SK-N-MC (cell line): ENCODE measurements around the gene DIDO1.

ENCODE experiments used
- DNase-seq: peaks from one replicate; pipeline ENCODE4 v3.0.0-alpha.2; 2011; ENCODE audit warnings: low read depth, low spot score
- H3K27ac ChIP-seq: fragments of 200-600 bp; sonication (generic); 2 replicates; pipeline ENCODE4 v1.5.1; 2016; ENCODE audit warnings: mixed run types
- H3K36me3 ChIP-seq: fragments of 200-600 bp; sonication (generic); 2 replicates; pipeline ENCODE4 v1.6.1; 2017; ENCODE audit warnings: antibody characterized with exemption, low read length, mixed read lengths; ENCODE audit not compliant: insufficient read depth
- H3K4me3 ChIP-seq: fragments of 200-600 bp; sonication (generic); 2 replicates; pipeline ENCODE4 v1.5.1; 2016
- H3K9ac ChIP-seq: fragments of 200-600 bp; sonication (generic); 2 replicates; pipeline ENCODE4 v1.8.0; 2017; ENCODE audit warnings: mixed run types, mixed read lengths; ENCODE audit not compliant: insufficient read length
- H3K9me3 ChIP-seq: fragments of 200-600 bp; sonication (generic); 2 replicates; pipeline ENCODE4 v1.6.1; 2017; ENCODE audit warnings: low read depth, mild to moderate bottlenecking, antibody characterized with exemption, low read length, moderate library complexity, mixed read lengths
- EZH2 ChIP-seq: fragments of 200-600 bp; sonication (generic); IDR thresholded peaks from one replicate; pipeline ENCODE4 v1.6.1; 2017; ENCODE audit warnings: antibody characterized with exemption
- FOXP2 ChIP-seq: optimal IDR thresholded peaks from 2 replicates; pipeline ENCODE3; 2011; ENCODE audit warnings: mild to moderate bottlenecking, moderate library complexity; ENCODE audit not compliant: insufficient read depth; ENCODE audit errors: extremely low read length, control extremely low read depth
- POLR2AphosphoS5 ChIP-seq: IDR thresholded peaks from 2 replicates; pipeline ENCODE4 v1.6.1; 2012; ENCODE audit warnings: mild to moderate bottlenecking, low read depth, low read length, borderline replicate concordance

Gene DIDO1

DNA sequence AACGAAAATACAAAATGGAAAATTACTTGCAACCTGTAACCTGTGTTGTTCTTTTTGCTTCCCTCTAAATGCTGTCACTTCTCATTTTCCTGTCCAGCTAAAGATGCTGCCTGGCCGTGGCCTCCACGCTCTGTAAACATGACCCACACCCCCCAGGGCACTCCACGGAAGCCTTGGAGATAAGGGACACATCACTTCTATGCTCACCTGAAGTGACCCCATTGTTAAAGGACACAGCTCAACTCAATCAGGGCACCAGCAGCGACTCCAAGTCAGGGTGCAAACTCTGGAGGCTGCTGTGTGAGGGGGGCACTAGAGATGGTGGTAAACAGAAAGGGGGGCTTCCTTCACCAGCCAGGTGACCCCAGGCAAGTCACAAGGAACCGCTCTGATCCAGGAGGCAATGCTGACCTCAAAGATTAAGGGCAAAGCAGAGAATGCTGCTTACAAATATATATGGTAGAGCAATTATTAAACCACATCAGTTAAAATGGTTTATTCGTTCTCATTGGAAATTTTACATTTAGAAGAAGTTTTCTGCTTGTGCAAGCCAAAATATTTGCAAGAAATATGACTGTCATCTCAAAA, 13.2 kb downstream of the DIDO1 start:
- no peak overlapping the region for H3K4me3 ChIP-seq
- no peak for DNase-seq
- no peak overlapping the region for H3K9ac ChIP-seq
- no peaks in the 10 kb centered on the region for H3K9me3 ChIP-seq
- no peak overlapping the region for H3K27ac ChIP-seq
- TF ChIP-seq EZH2 = no peak
- TF ChIP-seq POLR2AphosphoS5 = no peak
- TF ChIP-seq FOXP2 = no peak
- H3K36me3 ChIP-seq = peaks cover 56% of the 10 kb centered on the region

DNA sequence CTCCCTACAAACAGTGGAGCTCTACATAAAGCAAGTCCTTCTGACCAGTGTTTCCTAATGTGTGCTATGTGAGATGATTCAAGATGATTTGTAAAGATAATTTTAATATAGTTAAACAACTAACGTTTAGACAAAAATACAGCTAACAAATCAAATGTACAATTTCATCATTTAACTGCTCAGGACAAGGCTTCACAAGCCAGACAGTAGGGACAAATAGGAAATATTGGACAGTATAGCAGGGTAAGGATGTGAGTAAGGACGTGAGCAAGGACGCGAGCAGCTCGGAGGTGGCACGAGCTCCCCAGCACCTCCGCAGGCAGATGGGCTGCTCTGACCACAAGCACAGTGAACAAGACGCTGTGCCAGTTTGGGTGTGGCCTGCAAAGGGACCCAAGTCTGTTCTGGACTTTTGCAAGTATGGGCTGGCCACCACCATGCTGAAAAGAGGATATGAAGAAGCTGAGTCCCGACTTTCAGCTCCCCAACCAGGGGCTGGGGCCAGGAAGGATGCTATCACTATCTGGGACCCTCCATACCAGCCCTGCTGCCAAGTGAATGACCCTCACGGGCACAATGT, 14.5 kb downstream of the DIDO1 start:
- Histone ChIP-seq H3K4me3 (no peak overlapping the region), H3K36me3 (peaks cover 70% of the 10 kb centered on the region), H3K9me3 (no peaks in the 10 kb centered on the region), H3K9ac (no peak overlapping the region), H3K27ac (no peak overlapping the region)
- no peak for TF ChIP-seq FOXP2
- no peak for TF ChIP-seq EZH2
- no peak for TF ChIP-seq POLR2AphosphoS5
- no peak for DNase-seq

DNA sequence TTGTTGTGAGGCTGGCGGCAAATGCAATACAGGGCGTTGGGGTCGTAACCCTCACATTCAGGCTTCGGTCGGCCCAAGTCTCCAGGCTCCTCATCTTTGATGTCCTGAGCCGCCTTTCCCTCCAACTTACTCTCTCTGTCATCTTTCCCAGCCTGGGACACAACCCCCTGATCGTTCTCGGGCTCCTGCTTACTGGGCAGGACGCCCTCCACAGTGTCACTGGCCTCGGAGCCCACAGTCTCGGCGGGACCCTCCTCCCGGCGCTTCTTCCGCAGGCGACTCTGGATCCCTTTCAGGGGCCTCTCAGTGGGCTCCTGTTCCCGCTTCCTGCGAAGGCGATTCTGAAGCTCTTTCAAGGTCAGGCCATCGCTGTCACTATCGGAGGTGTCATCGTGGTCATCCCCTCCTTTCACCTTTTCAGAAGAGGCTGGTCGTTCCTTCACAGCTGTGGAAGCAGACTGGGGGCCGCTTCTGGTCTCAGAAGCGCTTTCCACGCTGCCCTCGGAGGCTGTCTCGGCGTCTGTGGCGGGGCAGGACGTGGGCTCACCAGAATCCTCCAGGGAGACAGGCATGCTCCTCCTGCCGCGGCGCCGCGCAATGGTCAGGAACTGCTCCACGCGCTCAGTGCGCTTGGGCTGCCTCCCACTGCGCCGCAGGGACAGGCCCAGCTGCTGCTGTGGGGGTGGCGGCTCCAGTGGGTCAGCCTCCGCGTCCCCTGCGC, 15.4 kb downstream of the DIDO1 start:
- TF ChIP-seq EZH2 (no peak), FOXP2 (no peak)
- Histone ChIP-seq H3K27ac (no peak overlapping the region), H3K36me3 (peaks cover 78% of the 10 kb centered on the region)

DNA sequence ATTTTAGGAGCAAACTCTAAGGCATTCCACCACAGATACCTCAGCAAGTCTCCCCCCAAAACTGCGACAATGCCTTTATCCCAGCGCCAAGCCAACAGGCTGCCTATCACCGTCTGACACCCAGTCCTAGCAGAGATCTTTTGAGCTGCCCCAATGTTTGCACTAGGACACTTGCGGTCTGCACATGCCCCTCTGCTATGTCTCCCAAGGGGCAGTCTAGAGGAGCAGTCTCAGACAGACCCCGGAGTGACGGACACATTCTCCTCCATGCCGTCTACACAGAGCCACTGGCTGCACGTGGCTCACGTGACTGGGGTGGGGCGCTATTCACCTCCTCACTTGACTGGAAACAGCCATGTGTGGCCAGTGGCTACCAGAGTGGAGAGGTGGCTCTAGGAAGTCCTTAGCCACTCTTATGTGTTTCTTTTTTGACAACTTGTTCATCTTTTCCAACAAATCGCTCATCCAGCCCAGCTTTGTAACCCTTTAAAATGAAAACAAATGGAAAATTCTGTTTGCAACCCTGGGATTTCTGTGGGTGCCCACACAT, 16.0 kb downstream of the DIDO1 start:
- DNase-seq = no peak
- H3K9me3 ChIP-seq = no peaks in the 10 kb centered on the region
- no peak overlapping the region for H3K9ac ChIP-seq
- no peak overlapping the region for H3K27ac ChIP-seq
- H3K4me3 ChIP-seq = no peak overlapping the region
- peaks cover 85% of the 10 kb centered on the region for H3K36me3 ChIP-seq
- TF ChIP-seq EZH2 = no peak
- no peak for TF ChIP-seq FOXP2
- no peak for TF ChIP-seq POLR2AphosphoS5

More for the DNA sequence above, 15.4 kb downstream of the DIDO1 start:
- no peak overlapping the region for H3K9ac ChIP-seq
- DNase-seq = no peak
- H3K4me3 ChIP-seq = no peak overlapping the region
- no peaks in the 10 kb centered on the region for H3K9me3 ChIP-seq

DNA sequence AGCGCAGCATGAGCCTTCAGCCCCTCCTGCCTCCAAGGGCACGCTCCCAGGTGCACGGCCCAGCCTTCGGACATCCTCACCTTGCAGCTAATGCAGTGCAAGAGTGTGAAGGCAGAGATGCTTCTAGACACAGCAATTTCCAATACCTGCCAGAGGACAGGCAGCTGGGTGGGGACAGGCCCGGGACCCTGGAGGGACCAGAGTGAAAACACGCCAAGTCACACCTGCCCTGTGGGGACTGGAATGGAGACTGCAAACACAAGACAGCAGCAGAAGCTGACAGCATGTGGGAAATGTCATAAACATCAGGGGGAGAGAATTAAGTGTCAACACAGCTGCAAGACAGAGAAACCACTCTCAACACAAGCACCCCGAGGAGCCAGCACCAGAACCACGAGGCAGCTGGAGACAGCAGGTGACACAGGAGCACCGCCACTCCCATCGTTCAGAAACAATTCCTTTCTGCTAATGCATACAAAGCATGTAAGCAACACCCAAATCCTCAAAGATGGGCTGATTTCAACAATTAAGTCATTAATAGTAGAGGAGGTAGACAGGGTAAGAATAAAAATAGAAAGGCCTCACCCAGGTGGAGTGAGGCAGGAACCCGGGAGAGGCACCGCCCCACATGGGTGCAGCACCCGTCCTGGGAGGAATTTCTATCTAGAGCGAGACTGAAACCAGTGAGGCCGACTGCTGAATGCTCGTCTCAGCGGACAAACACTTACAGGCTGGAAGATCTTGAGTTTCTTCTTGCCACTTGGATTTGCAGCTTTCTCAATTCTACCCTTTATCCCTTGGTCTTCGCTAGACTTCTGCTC, 17.1 kb downstream of the DIDO1 start:
- Histone ChIP-seq H3K9ac (no peak overlapping the region), H3K4me3 (no peak overlapping the region), H3K36me3 (peaks cover 95% of the 10 kb centered on the region), H3K27ac (no peak overlapping the region), H3K9me3 (no peaks in the 10 kb centered on the region)
- TF ChIP-seq EZH2 (no peak), FOXP2 (no peak), POLR2AphosphoS5 (no peak)
- no peak for DNase-seq

DNA sequence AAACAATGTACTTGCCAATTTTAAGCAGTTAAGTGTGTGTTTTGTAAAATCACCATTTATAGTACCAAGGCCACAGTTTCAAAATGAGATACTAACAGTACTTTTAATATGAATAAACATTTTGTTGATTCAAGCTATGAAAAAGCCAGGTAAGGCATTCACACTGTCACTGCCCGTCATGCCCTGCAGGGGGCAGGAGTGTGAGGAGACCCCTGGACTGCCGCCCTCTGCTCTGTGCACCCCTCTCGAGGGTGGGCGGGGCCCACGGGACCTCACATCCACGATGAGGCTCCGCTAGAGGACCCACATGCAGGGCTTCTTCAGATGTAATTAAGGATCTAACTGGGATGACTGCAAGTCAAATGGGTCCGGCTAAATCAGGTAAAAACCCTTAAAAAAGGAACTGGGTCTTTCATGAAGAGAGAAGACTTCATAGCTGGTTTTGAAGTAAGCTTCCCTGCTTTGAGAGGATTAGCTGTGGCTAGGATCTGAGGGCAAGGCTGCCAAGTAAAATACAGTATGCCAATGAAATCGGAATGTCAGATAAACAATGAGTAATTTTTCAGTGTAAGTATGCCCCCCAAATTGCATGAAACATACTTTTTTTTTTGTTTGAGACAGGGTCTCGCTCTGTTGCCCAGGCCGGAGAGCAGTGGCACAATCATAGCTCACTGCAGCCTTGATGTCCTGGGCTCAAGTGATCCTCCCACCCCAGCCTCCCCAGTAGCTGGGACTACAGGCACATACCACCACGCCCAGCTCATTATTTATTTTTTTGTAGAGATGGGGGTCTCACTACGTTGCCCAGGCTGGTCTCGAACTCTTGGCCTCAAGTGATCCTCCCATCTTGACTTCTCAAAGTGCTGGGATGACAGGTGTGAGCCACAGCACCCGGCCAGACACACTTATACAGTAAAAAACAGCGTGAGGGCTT, 18.7 kb downstream of the DIDO1 start:
- no peak for DNase-seq
- Histone ChIP-seq H3K9me3 (no peaks in the 10 kb centered on the region), H3K36me3 (peaks cover 98% of the 10 kb centered on the region), H3K27ac (no peak overlapping the region), H3K9ac (no peak overlapping the region), H3K4me3 (no peak overlapping the region)
- no peak for TF ChIP-seq POLR2AphosphoS5
- TF ChIP-seq FOXP2 = no peak
- no peak for TF ChIP-seq EZH2

DNA sequence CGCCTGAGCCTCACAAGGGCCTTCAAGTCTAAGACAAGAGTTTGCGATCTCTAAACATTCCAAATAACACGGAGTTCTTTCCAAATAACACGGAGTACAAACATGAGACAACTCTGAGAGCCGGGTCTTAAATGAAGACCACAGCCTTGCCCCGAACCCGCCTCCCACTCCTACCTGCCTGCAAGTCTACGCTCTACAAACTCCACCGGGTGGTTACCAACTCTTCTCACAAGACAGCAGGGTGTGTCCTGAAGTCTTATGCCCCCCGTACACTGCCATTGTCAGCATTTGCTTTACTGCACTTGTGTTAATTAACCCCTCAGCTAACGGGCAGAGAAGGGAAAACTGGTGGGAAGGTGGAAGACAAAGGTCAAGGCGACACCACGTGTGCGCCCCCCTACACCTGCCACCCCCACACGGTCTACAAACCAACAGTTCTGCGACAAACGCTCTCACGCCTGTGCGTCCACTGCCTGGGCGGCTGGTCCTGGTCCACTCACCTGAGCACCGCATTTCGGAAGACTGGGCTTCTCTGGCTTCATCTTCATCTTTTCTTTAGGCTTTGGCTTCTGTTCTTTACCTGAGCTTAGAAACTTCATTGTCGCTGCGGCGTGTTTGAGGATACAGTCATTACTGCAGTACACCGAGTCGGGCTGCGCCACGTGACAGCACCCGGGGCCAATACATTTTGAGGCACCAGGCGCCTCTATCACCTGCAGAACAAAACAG, 19.5 kb downstream of the DIDO1 start:
- no peak for DNase-seq
- Histone ChIP-seq H3K9ac (no peak overlapping the region), H3K4me3 (no peak overlapping the region), H3K9me3 (no peaks in the 10 kb centered on the region), H3K36me3 (peaks cover 96% of the 10 kb centered on the region), H3K27ac (no peak overlapping the region)
- TF ChIP-seq POLR2AphosphoS5 = no peak
- TF ChIP-seq EZH2 = no peak
- TF ChIP-seq FOXP2 = no peak
